Measurements from ENCODE around the gene POTEB. TPM values are rescaled to one million over a fixed set of nuclear protein-coding genes. Genes with fewer than 3 reads are reported as not detected.

The POTEB gene
- not detected in 2 replicates for total RNA-seq

DNA sequence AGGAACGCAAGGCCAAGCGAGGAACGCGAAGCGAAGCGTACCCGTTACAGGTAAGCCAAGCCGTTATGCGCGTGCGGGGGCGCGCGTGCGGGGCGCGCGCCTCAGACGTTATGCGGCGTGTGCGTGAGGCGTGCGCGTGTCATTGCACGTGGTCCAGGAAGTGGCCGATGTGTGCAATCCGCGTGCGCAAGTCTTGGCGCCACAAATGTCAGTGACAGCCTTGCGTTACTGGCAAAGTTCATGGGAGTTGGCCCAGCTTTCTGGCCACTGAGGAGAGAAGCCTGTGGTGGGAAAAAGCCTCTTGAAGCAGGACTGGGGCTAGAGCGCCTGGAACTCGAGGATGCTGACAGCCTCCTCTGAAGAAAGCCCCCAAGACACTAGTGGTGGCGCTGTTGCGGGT is at the start of gene POTEB:
TSS of gene POTEB (minus strand) at position 101 of the 400 bp plus-strand sequence. CDS start 489 bp downstream, outside the sequence.

Other genes with a start within 250 kb of the POTEB start
- gene OR4M2, start 202.8 kb upstream of the POTEB start, total RNA-seq: not detected in 2 replicates

Measured in smooth muscle cell of the umbilical artery (primary cell).